Measurements from ENCODE around the gene PCSK4.
"Not testable (repeated sequence)": the region's sequence is repeated elsewhere in the genome, so short reads cannot be mapped to it uniquely, and the experiment has no call there.

DNA sequence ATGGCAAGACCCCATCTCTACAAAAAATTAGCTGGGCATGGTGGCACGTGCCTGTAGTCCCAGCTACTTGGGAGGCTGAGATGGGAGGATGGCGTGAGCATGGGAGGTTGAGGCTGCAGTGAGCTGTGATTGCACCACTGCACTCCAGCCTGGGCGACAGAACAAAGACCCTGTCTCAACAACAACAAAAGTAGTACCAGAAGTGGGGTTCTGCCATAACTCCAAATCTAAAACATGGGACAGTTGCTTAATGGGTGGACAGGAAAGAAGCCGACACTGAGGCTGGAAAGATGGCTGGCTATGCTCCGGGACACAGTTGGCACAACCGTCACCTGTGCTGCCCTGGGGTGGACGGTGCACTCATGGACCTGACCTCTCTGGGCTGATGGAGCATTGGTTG, 45.5 kb upstream of the PCSK4 start:
- TF ChIP-seq, protein P1, sequence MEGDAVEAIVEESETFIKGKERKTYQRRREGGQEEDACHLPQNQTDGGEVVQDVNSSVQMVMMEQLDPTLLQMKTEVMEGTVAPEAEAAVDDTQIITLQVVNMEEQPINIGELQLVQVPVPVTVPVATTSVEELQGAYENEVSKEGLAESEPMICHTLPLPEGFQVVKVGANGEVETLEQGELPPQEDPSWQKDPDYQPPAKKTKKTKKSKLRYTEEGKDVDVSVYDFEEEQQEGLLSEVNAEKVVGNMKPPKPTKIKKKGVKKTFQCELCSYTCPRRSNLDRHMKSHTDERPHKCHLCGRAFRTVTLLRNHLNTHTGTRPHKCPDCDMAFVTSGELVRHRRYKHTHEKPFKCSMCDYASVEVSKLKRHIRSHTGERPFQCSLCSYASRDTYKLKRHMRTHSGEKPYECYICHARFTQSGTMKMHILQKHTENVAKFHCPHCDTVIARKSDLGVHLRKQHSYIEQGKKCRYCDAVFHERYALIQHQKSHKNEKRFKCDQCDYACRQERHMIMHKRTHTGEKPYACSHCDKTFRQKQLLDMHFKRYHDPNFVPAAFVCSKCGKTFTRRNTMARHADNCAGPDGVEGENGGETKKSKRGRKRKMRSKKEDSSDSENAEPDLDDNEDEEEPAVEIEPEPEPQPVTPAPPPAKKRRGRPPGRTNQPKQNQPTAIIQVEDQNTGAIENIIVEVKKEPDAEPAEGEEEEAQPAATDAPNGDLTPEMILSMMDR (IDR thresholded peaks at IDR 0.05) = not testable (repeated sequence)
- TF ChIP-seq POLR2A (IDR thresholded peaks at IDR 0.05); EP300 (IDR thresholded peaks at IDR 0.05; ENCODE audit: low read depth); POLR2AphosphoS5 (IDR thresholded peaks at IDR 0.05): not testable (repeated sequence)

Data from transverse colon (tissue), 4 donors.